Muscle of back (tissue), 13 donors: ENCODE results near the gene ATP10D. TPM values are rescaled to one million over a fixed set of nuclear protein-coding genes. Genes with fewer than 3 reads are reported as not detected.
A peak's percentile ranks its signal among the peaks of the same experiment; 100 is the strongest.

ENCODE experiments used
- DNase-seq, 3 donors: peaks; one replicate each; pipeline versions ENCODE4 v3.0.0 to v3.0.0-alpha.2; 2013
- long read RNA-seq, 9 donors: transcript quantifications; one replicate each; lab custom pipeline, GENCODE V29; 2026
- polyA plus RNA-seq, 10 donors: library from polyadenylated mRNA; unstranded; fragments of 120-200 nt; gene quantifications; one replicate each; pipeline ENCODE4 v1.2.1, GENCODE V29; 2013; ENCODE audit not compliant: insufficient read length in 10 of 10

Gene ATP10D
- 10 to 100 TPM in 8 of 10 donors, 1 to 10 TPM in 2; 8.4 to 18.1 (median 12.3) TPM for polyA plus RNA-seq
- long read RNA-seq, donor 1, partial matches to known transcripts = 0 of 1 reads
- long read RNA-seq, donor 1, other reads (novel, unspliced or antisense) = 0 of 1 reads
- long read RNA-seq, donor 2, partial matches to known transcripts = 0 of 1 reads
- long read RNA-seq, donor 2, other reads (novel, unspliced or antisense) = 0 of 1 reads
- long read RNA-seq, donor 3 = 0 reads
- long read RNA-seq, donor 4 = 0 reads
- long read RNA-seq, donor 5, partial matches to known transcripts = 0 of 1 reads
- long read RNA-seq, donor 5, other reads (novel, unspliced or antisense) = 0 of 1 reads
- long read RNA-seq, donor 6 = 0 reads
- long read RNA-seq, donor 7, full-length matches to known transcripts = 2 of 2 reads
- long read RNA-seq, donor 7, partial matches to known transcripts = 0 of 2 reads
- long read RNA-seq, donor 7, other reads (novel, unspliced or antisense) = 0 of 2 reads
- long read RNA-seq, donor 8, partial matches to known transcripts = 0 of 1 reads
- long read RNA-seq, donor 8, other reads (novel, unspliced or antisense) = 0 of 1 reads
- long read RNA-seq, donor 9 = 0 reads

- DNase-seq = peak; percentile 92 to 98 (median 95)
These were observed at the start of gene ATP10D for GRCh38 chr4:47485047-47485692. Gene ATP10D (plus strand): TSS chr4:47485275. CDS start chr4:47512541, 27,266 bp downstream.

GRCh38 chr4:47442980-47443379 is 42.1 kb upstream of the ATP10D start:
- peak in 1 of 3 donors; percentile 25 for DNase-seq

GRCh38 chr4:47444031-47444430 is 41.0 kb upstream of the ATP10D start:
- DNase-seq = no peak

- no peak for DNase-seq
These were observed 33.4 kb upstream of the ATP10D start for GRCh38 chr4:47451657-47452056.

GRCh38 chr4:47462799-47463234 is 22.3 kb upstream of the ATP10D start:
- DNase-seq = peak in 1 of 3 donors; percentile 3

GRCh38 chr4:47463235-47463956 is 21.7 kb upstream of the ATP10D start, which contains the start of gene COMMD8:
Gene COMMD8 (minus strand): TSS chr4:47463702. CDS start chr4:47463651, 51 bp downstream.
- peak; percentile 95 to 98 (median 96) for DNase-seq

GRCh38 chr4:47465004-47465403 is 20.1 kb upstream of the ATP10D start:
- DNase-seq = no peak

- DNase-seq = no peak
These were observed 18.9 kb upstream of the ATP10D start for GRCh38 chr4:47466056-47466785.

- DNase-seq = no peak
These were observed 16.2 kb upstream of the ATP10D start for GRCh38 chr4:47468706-47469365.

- DNase-seq = no peak
These were observed 15.1 kb upstream of the ATP10D start for GRCh38 chr4:47469951-47470350.

GRCh38 chr4:47471064-47471463 is 14.0 kb upstream of the ATP10D start:
- DNase-seq = no peak

- DNase-seq = no peak
These were observed 13.5 kb upstream of the ATP10D start for GRCh38 chr4:47471591-47471990.

GRCh38 chr4:47473141-47473750 is 11.8 kb upstream of the ATP10D start:
- no peak for DNase-seq

- no peak for DNase-seq
These were observed 10.3 kb upstream of the ATP10D start for GRCh38 chr4:47474799-47475198.

- no peak for DNase-seq
These were observed 9.7 kb upstream of the ATP10D start for GRCh38 chr4:47475411-47475810.

GRCh38 chr4:47478804-47479203 is 6.3 kb upstream of the ATP10D start:
- DNase-seq = no peak

GRCh38 chr4:47482326-47482725 is 2.7 kb upstream of the ATP10D start:
- DNase-seq = no peak

- DNase-seq = no peak
These were observed 1.3 kb upstream of the ATP10D start for GRCh38 chr4:47483745-47484144.

- DNase-seq = no peak
These were observed 907 bp upstream of the ATP10D start for GRCh38 chr4:47484168-47484567.

GRCh38 chr4:47485768-47486167 is 693 bp downstream of the ATP10D start:
- peak in 1 of 3 donors; percentile 22 for DNase-seq
